Heart left ventricle (tissue), 13 donors: ENCODE data around the gene GMFB.

Experiments used
- CTCF ChIP-seq, 12 donors: fragments of 200-600 bp; sonication (generic) in 4 of 12; IDR thresholded peaks; one replicate each; pipeline versions ENCODE4 v1.5.0 to v1.8.0; 2018 to 2022; ENCODE audit warnings: antibody characterized with exemption in 12 of 12, mild to moderate bottlenecking in 5 of 12
- POLR2A ChIP-seq, 2 donors: fragments of 450-650 bp; IDR thresholded peaks; one replicate each; pipeline ENCODE4 v1.6.1; 2017; ENCODE audit warnings: antibody characterized with exemption in 2 of 2, mild to moderate bottlenecking in 2 of 2, moderate library complexity in 2 of 2
- donor health status: ischemic (EF 13 %, LVEDD 7.1; RV severe dilation, severe dysfunction).
- donor health status: DM: no; HTN: yes; CAD: no.
- donor health status: DM: no; HTN: no; CAD: no.
- donor health status: ischemic (EF 25% LVEDD 6.9; RV normal size, moderate dysfunction).
- donor health status: ischemic (EF 25% LVEDD 5.7; RV mildly dilated, moderate dysfunction).
- donor health status: ischemic (EF 35%, LVEDD 5.7; RV mildly dilated, moderate dysfunction).
- donor health status: nonischemic (EF 11% LVEDD 7.7; RV severe dilation, severe dysfunction).
- donor health status: DM: yes; HTN: yes; CAD: no.
- donor health status: PGD.
- donor health status: ischemic (EF 29% LVEDD 5.4; RV normal size, mild dysfunction).
- donor health status: nonischemic (EF 23%, LVEDD 6.1; RV moderate dilation, normal function).

GRCh38 chr14:54471641-54472040 lies 17.1 kb downstream of the GMFB start:
- TF ChIP-seq POLR2A (IDR thresholded peaks at IDR 0.05): no peak
- no peak for TF ChIP-seq CTCF (IDR thresholded peaks at IDR 0.05)
